ENCODE measurements around the gene DTNB. TPM values are rescaled to one million over a fixed set of nuclear protein-coding genes. Genes with fewer than 3 reads are reported as not detected.

Gene DTNB
- total RNA-seq, 2 experiments from 2014 or later: 27.3 to 29.1 TPM

DNA sequence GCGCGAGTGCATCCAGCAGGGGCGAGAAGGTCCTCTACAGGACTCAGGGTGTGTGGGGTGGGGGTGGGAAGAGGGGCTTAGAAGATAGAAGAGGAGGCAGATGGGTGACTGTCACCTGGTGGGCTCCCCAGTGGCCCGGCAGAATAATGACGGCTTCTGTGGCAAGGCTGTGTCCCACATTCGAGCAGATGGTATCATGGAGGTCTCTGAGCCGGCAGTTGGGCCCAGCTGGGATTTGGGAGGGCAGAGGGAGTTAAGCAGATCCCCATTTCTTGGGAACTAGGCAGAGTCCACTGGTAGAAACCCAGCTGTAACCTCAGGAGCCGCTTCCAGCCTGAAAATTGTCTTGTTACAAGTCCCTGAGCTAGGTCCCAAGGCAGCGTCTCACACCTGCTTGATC is 28.4 kb upstream of the DTNB start:
- intact Hi-C loops (cut with micrococcal nuclease): no loop called here
- ChIA-PET CTCF (interaction anchor here (0.7 to 6.7 kb wide), 7 partner anchors 8 to 151 kb away, joined by 3 to 109 read pairs (median 17); no protein-coding TSS in a partner anchor), POLR2A (no interaction called here)
- H3K27ac Mint-ChIP-seq: no peak overlapping the region
- H3K9me3 Mint-ChIP-seq: no peaks in the 10 kb centered on the region
- DNase-seq (no peak), ATAC-seq (no peak)
- H3K4me3 Mint-ChIP-seq: no peak overlapping the region
- TF ChIP-seq CTCF (IDR thresholded peaks at IDR 0.05): no peak
- H3K4me1 Mint-ChIP-seq (ENCODE audit: low read depth): peaks cover 3% of the 10 kb centered on the region
- no peaks in the 10 kb centered on the region for H3K27me3 Mint-ChIP-seq
- no peaks in the 10 kb centered on the region for H3K36me3 Mint-ChIP-seq (ENCODE audit: low read depth)

DNA sequence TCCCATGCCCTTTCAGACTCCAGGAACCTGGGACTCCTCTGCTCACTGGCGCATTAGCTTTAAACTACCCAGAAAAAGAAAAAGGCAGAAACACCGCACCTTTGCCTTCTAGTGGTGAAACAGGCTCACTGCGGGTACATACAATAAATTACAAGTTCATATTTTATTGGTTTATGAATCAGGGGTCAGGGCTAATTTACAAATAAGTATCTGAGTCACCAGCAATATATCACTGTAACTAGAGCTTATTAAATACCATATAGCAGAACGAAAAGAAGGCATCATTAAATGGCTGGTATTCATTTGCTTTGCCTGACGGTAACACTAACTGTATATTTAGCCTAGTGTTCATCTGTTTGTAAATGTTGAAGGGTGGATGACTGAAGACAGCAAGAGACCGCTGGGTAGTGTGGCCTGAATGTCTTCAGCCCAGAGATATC is 26.9 kb upstream of the DTNB start:
- ATAC-seq (peak; percentile 81), DNase-seq (peak; percentile 52)
- Mint-ChIP-seq H3K9me3 (no peaks in the 10 kb centered on the region), H3K27ac (no peak overlapping the region), H3K27me3 (no peaks in the 10 kb centered on the region), H3K4me3 (no peak overlapping the region), H3K36me3 (ENCODE audit: low read depth) (no peaks in the 10 kb centered on the region), H3K4me1 (ENCODE audit: low read depth) (peaks cover 3% of the 10 kb centered on the region)
- peak; percentile 74 for TF ChIP-seq CTCF (IDR thresholded peaks at IDR 0.05)
- intact Hi-C loops (cut with micrococcal nuclease): no loop called here
- POLR2A ChIA-PET: interaction anchor here (1.5 kb wide), 1 partner anchor 27 kb away, joined by 4 read pairs; no protein-coding TSS in a partner anchor
- CTCF ChIA-PET: interaction anchor here (0.7 to 6.7 kb wide), 32 partner anchors 9 to 250 kb away, joined by 3 to 109 read pairs (median 4); no protein-coding TSS in a partner anchor

- intact Hi-C loops (cut with micrococcal nuclease): no loop called here
- H3K4me1 Mint-ChIP-seq (ENCODE audit: low read depth): peaks cover 3% of the 10 kb centered on the region
- no peak overlapping the region for H3K4me3 Mint-ChIP-seq
- H3K36me3 Mint-ChIP-seq (ENCODE audit: low read depth): no peaks in the 10 kb centered on the region
- no peaks in the 10 kb centered on the region for H3K27me3 Mint-ChIP-seq
- H3K9me3 Mint-ChIP-seq: no peaks in the 10 kb centered on the region
- TF ChIP-seq CTCF (IDR thresholded peaks at IDR 0.05): no peak
- ChIA-PET POLR2A (interaction anchor here (1.1 to 1.5 kb wide), 2 partner anchors 26 to 292 kb away, joined by 3 to 4 read pairs; no protein-coding TSS in a partner anchor), CTCF (interaction anchor here (0.7 to 6.7 kb wide), 15 partner anchors 8 to 251 kb away, joined by 3 to 109 read pairs (median 8); no protein-coding TSS in a partner anchor)
- DNase-seq (no peak), ATAC-seq (no peak)
- no peak overlapping the region for H3K27ac Mint-ChIP-seq
Observed at GRCh38 chr2:25699216-25699615, 25.8 kb upstream of the DTNB start.

GRCh38 chr2:25698752-25699151 is 25.4 kb upstream of the DTNB start:
- Mint-ChIP-seq H3K9me3 (no peaks in the 10 kb centered on the region), H3K36me3 (ENCODE audit: low read depth) (no peaks in the 10 kb centered on the region), H3K27ac (no peak overlapping the region), H3K4me1 (ENCODE audit: low read depth) (peaks cover 3% of the 10 kb centered on the region), H3K4me3 (no peak overlapping the region), H3K27me3 (no peaks in the 10 kb centered on the region)
- ATAC-seq (peak; percentile 42), DNase-seq (no peak)
- TF ChIP-seq CTCF (IDR thresholded peaks at IDR 0.05): no peak
- POLR2A ChIA-PET: interaction anchor here (0.8 to 1.1 kb wide), 2 partner anchors 13 to 293 kb away, joined by 3 read pairs; no protein-coding TSS in a partner anchor
- CTCF ChIA-PET: interaction anchor here (0.7 to 6.7 kb wide), 10 partner anchors 8 to 252 kb away, joined by 3 to 109 read pairs (median 8); no protein-coding TSS in a partner anchor
- intact Hi-C loops (cut with micrococcal nuclease): no loop called here

DNA sequence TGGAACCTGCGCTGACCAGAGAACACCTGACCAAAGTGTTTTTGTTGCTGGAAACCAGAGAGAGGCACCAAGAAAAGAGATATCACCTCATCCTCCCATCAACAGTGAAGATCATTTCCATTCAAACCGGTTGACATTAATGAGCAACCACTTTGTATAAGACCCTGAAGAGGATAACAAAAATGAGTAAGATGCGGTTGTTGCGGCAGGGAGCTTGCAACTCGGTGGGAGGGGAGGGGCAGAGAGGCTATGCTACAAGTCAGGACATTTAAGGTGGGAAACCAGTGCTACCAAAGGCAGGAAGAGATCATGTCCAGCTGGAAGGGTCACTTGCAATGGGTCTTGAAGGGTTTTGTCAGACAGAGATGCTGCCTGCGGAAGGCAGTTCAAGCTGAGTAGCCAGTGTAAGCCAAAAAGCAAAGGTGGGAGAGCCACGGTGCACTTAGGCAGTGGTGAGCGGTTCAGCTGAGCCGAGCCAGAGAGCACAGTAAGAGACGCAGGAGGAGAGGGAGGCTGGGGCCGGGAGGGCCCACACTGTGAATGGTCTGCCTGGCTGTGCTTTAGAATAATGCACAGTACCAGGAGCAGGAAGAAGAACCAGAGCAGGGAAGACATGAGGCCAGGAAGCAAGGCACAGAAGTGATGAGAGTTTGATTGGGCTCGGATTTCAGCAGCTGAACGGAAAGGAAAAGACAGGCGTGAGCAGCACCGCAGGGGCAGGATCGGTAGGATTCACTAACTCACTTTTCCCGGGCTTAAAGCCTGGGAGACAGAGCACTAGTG is 24.4 kb upstream of the DTNB start:
- ChIA-PET CTCF (interaction anchor here (1.0 to 6.7 kb wide), 3 partner anchors 12 to 90 kb away, joined by 4 to 109 read pairs (median 35); no protein-coding TSS in a partner anchor), POLR2A (interaction anchor here (0.8 kb wide), 1 partner anchor 12 kb away, joined by 3 read pairs; no protein-coding TSS in a partner anchor)
- Mint-ChIP-seq H3K27me3 (no peaks in the 10 kb centered on the region), H3K4me1 (ENCODE audit: low read depth) (peaks cover 3% of the 10 kb centered on the region), H3K27ac (no peak overlapping the region), H3K36me3 (ENCODE audit: low read depth) (no peaks in the 10 kb centered on the region), H3K9me3 (no peaks in the 10 kb centered on the region), H3K4me3 (no peak overlapping the region)
- DNase-seq (no peak), ATAC-seq (no peak)
- intact Hi-C loops (cut with micrococcal nuclease): no loop called here
- no peak for TF ChIP-seq CTCF (IDR thresholded peaks at IDR 0.05)
